Epithelial cell of proximal tubule (primary cell): Measurements from ENCODE around the gene STX3. TPM values are rescaled to one million over a fixed set of nuclear protein-coding genes. Genes with fewer than 3 reads are reported as not detected.

Experiments used
- DNase-seq: peaks from one replicate; pipeline ENCODE4 v3.0.0-alpha.2; 2011; ENCODE audit warnings: low read depth
- H3K4me3 ChIP-seq: 2 replicates; pipeline ENCODE4 v1.5.1; 2011; ENCODE audit warnings: low read depth, mild to moderate bottlenecking, low read length
- total RNA-seq: library from RNA; depleted of rRNA; stranded (reverse); fragments of >200 nt; gene quantifications from 2 replicates; pipeline ENCODE4 v1.2.3, GENCODE V29; 2015
- TF ChIP-seq, protein P1 (sequence below): conservative IDR thresholded peaks from 2 replicates; pipeline ENCODE4 v1.5.1; 2012; ENCODE audit warnings: low read depth, mild to moderate bottlenecking, low read length

The STX3 gene
- 45.0 and 55.4 TPM in 2 replicates for total RNA-seq

DNA sequence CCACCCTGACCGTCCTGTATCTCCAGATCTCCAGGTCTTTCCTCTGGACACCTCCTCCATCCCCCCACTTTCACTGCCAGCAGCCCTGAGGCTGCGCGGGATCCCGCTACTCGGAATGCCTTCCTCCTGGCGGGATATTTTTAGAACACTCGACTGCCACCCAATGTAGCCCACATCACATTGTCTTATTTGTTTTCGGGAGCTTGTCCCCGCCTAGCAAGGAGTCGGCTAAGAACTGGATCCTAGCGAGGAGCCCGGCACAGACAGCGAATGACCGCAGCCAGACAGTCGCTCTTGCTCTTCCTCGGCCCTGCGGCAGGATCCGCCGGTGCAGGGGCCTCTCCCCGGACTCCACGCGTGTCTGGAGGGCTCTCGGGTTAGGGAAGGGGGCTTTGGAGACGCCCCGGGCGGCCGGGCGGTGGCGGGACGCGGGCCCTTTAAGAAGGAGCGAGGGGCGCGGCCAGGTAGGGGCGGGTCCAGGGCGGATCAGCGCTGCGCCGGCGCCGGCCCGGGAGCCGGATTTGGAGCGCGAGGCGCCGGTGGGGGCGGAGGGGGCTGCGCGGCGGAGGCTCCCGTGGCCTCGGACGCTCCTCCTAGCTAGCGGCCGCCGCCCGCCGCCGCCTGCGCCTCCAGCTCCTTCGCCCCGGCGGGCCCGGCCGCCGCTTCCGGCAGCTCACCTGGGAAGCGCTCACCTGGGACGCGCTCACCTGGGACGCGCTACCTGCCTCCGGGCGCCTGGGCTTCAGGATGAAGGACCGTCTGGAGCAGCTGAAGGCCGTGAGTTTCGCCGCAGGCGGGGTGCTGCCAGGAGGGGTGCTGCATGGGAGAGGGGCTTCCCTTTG lies at the start of gene STX3:
STX3 (plus strand) TSS at position 518 of the 842 bp plus-strand sequence; CDS start at position 748, 230 bp downstream.
- TF ChIP-seq, protein P1, sequence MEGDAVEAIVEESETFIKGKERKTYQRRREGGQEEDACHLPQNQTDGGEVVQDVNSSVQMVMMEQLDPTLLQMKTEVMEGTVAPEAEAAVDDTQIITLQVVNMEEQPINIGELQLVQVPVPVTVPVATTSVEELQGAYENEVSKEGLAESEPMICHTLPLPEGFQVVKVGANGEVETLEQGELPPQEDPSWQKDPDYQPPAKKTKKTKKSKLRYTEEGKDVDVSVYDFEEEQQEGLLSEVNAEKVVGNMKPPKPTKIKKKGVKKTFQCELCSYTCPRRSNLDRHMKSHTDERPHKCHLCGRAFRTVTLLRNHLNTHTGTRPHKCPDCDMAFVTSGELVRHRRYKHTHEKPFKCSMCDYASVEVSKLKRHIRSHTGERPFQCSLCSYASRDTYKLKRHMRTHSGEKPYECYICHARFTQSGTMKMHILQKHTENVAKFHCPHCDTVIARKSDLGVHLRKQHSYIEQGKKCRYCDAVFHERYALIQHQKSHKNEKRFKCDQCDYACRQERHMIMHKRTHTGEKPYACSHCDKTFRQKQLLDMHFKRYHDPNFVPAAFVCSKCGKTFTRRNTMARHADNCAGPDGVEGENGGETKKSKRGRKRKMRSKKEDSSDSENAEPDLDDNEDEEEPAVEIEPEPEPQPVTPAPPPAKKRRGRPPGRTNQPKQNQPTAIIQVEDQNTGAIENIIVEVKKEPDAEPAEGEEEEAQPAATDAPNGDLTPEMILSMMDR: peak; percentile 4
- H3K4me3 ChIP-seq: peak within 1 kb of the TSS; percentile 76
- DNase-seq: no peak

DNA sequence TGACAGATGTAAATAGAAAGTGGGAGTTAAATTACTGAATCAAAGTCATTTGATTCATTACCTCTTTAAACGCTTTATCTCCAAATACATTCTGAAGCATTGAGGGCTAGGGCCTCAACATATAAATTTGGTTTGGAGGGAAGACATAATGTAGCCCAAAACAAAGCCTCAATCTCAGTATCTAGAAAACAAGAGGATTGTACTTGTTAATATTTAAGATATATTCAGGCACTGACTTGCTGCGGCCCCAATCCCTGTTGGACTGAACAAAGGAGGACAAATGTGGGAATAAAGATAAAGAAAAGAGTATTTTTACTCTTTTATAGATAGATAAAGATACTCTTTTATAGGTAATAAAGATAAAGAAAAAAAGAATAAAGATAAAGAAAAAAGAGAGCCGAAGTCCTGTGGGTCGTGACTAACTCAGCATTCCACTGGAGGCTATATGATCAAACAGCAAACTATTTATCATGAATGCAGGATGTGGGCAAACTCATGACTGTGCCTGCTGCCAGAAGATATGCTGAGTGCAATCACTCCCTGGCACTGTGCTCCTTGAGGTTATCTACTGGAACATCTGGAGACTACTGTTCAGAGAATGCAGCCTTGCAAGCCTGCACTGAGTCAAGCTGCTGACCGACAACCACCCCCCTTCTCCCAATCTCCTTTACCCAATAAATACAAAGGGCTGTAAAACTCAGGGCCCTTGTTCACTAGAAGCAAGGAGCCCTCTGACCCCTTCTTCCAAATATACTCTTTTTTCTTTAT lies 48.5 kb upstream of the STX3 start:
- DNase-seq: peak; percentile 57
- TF ChIP-seq, protein P1: no peak
- no peak overlapping the region for H3K4me3 ChIP-seq

DNA sequence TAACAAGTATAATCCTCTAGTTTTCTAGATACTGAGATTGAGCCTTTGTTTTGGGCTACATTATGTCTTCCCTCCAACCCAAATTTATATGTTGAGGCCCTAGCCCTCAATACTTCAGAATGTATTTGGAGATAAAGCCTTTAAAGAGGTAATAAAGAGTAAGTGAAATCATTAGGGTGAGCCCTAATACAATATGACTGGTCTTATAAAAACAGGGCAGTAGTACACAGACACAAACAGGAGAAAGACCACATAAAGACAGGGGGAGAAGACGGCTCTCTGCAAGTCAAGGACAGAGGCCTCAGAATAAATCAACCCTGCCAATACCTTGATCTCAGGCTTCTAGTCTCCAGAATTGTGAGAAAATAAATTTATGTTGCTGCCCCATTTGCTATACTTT lies 47.8 kb upstream of the STX3 start:
- no peak overlapping the region for H3K4me3 ChIP-seq
- DNase-seq: no peak
- TF ChIP-seq, protein P1: no peak

DNA sequence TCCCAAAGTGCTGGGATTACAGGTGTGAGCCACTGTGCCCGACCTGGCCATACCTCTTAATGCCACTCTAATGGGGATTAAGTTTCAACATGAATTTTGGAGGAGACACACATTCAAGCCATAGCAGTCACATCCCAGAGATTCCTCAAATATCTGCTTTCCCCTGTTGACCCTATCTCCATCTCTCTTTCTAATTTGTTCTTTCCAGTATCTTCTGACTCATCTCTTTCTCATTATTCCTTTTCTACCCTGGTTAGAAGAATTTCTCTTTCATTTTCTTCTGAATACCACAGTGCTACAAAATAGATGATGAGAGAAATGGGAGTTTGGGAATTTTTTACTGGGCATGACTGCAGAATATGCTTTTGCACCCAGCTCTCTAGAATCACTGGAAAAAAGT lies 46.6 kb upstream of the STX3 start:
- TF ChIP-seq, protein P1: no peak
- no peak for DNase-seq
- no peak overlapping the region for H3K4me3 ChIP-seq

DNA sequence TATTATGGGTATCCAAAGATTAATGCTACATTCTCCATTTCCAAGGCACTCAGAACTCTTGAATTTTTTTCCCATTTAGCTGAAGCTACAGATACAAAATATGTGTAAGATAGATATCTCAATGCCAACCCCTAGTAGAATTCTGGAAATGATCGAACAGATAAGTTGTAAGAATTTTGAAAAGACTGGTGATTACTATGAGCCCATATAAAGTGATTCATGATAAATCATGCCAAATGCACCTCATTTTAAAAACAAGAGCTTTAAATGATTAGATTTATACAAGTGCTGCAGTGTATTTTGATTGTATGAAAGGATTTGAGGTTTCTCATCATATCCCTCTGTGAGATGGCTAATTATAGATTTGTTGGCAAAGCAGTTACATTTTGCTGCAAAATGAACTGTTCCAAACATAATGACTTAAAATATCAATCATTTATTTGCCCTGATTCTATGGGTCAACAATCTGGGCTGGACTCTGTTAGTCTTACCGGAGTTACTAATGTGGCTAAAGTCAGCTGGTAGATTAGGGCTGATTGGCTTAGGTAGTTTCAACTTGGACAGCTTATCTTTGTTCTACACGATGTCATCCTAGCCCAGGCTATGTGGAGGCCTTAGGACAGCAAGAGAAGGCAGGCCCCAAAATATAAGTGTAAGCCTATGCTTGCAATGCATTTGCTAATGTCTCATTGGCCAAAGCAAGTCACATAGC lies 44.9 kb upstream of the STX3 start:
- DNase-seq: no peak
- no peak overlapping the region for H3K4me3 ChIP-seq
- TF ChIP-seq, protein P1: no peak

DNA sequence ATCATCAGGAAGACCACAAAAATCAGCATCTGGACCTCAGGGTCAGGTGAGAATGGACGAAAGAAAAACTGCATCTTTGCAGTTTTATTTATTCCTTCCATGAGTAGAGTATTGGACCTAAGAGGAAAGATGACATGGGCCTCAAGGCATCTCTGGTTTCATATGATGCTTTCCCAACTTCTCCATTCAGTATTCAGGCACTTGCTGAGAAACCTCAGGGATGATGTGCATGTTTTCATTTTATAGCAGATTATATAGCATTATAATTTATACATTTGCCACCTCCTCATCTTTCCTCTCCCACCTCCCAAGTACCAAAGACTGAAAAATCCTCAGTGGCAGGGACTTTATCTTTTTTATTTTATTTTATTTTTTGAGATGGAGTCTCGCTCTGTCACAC lies 41.4 kb upstream of the STX3 start, which contains the start of gene OR10V1:
OR10V1 (minus strand) TSS at position 101 of the 400 bp plus-strand sequence; CDS start at position 101, 0 bp downstream.
- TF ChIP-seq, protein P1: no peak
- DNase-seq: no peak
- no peak within 1 kb of the TSS for H3K4me3 ChIP-seq
